Stimulated activated CD8-positive, alpha-beta memory T cell treated with anti-CD3 and anti-CD28 coated beads, Interleukin-12 subunit alpha, Interleukin-12 subunit beta, amount 100 ng/mL, for 4 hours (primary cell): ENCODE results near the gene TUBA1C.
A peak's percentile ranks its signal among the peaks of the same experiment; 100 is the strongest.
"Not testable (repeated sequence)": the region's sequence is repeated elsewhere in the genome, so short reads cannot be mapped to it uniquely, and the experiment has no call there.

ENCODE experiments used
- DNase-seq: peaks from one replicate; pipeline ENCODE4 v3.0.0-alpha.2; 2020; ENCODE audit warnings: low read depth

TUBA1C gene

GRCh38 chr12:49310451-49311000 lies 45.6 kb downstream of the TUBA1C start:
- not testable (repeated sequence) for DNase-seq

DNA sequence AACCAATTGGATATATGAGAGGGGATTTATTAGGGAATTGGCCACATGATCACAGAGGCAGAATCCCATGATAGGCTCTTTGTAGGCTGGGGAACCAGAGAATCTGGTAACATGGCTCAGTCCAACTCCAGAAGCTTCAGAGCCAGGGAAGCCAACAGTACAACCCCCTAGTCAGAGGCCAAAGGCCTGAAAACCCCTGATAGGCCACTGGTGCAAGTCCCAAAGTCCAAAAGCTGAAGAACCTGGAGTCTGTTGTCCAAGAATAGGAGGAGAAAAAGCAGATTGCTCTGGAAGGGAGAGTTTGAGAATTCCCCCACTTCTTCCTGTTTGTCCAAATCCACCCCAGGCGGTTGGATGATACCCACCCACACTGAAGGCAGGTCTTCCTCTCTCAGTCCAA lies 49.9 kb downstream of the TUBA1C start:
- no peak for DNase-seq

DNA sequence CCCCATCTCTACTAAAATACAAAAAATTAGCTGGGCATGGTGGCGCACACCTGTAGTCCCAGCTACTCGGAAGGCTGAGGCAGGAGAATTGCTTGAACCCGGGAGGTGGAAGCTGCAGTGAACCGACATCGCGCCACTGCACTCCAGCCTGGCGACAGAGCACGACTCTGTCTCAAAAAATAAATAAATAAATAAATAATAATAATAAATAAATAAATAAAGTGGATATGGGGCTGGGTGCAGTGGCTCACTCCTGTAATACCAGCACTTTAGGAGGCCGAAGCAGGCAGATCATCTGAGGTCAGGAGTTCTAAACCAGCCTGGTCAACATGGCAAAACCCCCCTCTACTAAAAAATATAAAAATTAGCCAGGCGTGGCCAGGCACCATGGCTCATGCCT lies 52.2 kb downstream of the TUBA1C start:
- not testable (repeated sequence) for DNase-seq

DNA sequence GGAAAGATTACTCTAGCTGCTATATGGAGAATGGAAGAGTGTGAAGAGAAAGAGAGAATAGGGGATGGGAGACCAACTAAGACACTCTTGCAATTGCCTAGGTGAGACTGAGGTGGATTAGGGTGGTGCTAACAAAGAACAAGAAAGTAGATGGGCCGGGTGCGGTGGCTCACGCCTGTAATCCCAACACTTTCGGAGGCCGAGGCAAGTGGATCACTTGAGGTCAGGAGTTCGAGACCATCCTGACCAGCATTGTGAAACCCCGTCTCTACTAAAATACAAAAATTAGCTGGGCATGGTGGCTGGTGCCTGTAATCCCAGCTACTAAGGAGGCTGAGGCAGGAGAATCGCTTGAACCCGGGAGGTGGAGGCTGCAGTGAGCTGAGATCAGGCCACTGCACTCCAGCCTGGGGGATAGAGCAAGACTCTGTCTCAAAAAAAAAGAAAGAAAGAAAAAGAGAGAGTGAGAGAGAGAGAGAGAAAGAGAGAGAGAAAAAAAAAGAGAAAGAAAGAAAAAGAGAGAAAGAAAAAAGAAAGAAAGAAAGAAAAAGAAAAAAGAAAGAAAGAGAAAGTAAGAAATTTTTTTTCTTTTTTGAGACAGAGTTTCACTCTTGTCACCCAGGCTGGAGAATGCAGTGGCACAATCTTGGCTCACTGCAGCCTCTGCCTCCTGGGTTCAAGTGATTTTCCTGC lies 55.7 kb downstream of the TUBA1C start:
- DNase-seq = not testable (repeated sequence)

- DNase-seq = no peak
Measured at GRCh38 chr12:49322367-49322707, 57.5 kb downstream of the TUBA1C start.

- peak; percentile 91 for DNase-seq
Measured at GRCh38 chr12:49322708-49323523, 58.0 kb downstream of the TUBA1C start, which contains the start of gene TROAP. TSS of gene TROAP (plus strand) at chr12:49323255. CDS start at chr12:49323609, 354 bp downstream.

DNA sequence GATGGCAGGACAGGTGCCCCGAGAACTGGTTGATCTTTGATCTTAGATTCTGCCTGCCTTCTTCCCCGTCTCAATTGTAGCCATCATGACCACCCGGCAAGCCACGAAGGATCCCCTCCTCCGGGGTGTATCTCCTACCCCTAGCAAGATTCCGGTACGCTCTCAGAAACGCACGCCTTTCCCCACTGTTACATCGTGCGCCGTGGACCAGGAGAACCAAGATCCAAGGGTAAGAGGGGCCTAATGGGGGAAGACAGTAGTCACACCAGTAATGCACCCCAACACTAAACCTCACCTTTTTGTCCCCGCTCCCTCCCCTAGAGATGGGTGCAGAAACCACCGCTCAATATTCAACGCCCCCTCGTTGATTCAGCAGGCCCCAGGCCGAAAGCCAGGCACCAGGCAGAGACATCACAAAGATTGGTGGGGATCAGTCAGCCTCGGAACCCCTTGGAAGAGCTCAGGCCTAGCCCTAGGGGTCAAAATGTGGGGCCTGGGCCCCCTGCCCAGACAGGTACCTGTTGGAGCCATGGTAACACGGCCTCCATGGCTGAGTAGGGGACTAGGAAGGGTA lies 58.7 kb downstream of the TUBA1C start:
- DNase-seq = no peak
